GM12892 (cell line): Measurements from ENCODE around the gene NCK2.

Source experiments
- POLR2A ChIP-seq: IDR thresholded peaks from 2 replicates; pipeline ENCODE4 v1.6.1; 2011; ENCODE audit warnings: low read depth, low read length, control low read depth
- POLR2AphosphoS5 ChIP-seq: IDR thresholded peaks from 2 replicates; pipeline ENCODE4 v1.6.1; 2011; ENCODE audit warnings: low read depth, low read length, control low read depth
- TAF1 ChIP-seq: IDR thresholded peaks from 2 replicates; pipeline ENCODE4 v1.6.1; 2011; ENCODE audit warnings: low read depth, mild to moderate bottlenecking, control low read depth, low read length, borderline replicate concordance

DNA sequence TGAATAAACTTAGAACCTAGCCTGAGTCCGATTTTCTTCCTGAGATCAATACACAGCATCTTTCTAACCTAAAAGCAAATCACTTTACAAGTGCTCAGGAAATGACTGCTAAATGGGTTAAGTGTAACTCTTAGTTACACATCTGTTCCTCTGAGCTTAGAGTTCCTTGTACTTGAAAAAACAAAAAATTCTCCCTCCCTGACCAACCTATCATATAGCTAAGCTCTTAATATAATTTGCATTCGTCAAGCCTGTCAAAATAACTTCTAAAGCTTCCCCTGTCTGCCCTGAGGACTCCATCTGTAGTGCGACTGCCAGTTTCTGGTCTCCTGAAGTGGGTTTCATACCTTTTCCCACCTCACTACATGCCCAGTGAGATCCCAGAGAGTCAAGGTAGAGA, 190.4 kb downstream of the NCK2 start:
- TF ChIP-seq POLR2A (no peak), POLR2AphosphoS5 (no peak), TAF1 (no peak)
